Stimulated activated effector memory CD8-positive, alpha-beta T cell treated with anti-CD3 and anti-CD28 coated beads, Interleukin-12 subunit alpha, Interleukin-12 subunit beta, amount 100 ng/mL, for 72 hours (primary cell): Measurements from ENCODE around the gene SRPX2.

Source experiments
- ATAC-seq: fragments of 150-1000 bp; cut with Tn5 transposase; 2 replicates; pipeline ENCODE4 v1.10.0; 2021
- DNase-seq, 2 donors: peaks; one replicate each; pipeline ENCODE4 v3.0.0; 2021 to 2022; ENCODE audit warnings: low spot score in 2 of 2
- H3K27ac Mint-ChIP-seq: one replicate; pipeline ENCODE4 v1.8.0; 2022; ENCODE audit warnings: mild to moderate bottlenecking, mixed read lengths
- H3K36me3 Mint-ChIP-seq: one replicate; pipeline ENCODE4 v1.8.0; 2022; ENCODE audit warnings: mild to moderate bottlenecking, mixed read lengths
- H3K4me1 Mint-ChIP-seq: one replicate; pipeline ENCODE4 v1.8.0; 2022; ENCODE audit warnings: mixed read lengths
- H3K4me3 Mint-ChIP-seq: one replicate; pipeline ENCODE4 v1.8.0; 2022; ENCODE audit warnings: mild to moderate bottlenecking, mixed read lengths
- H3K9me3 Mint-ChIP-seq: one replicate; pipeline ENCODE4 v1.8.0; 2022; ENCODE audit warnings: mixed read lengths

SRPX2 gene

GRCh38 chrX:100643212-100643611, 787 bp upstream of the SRPX2 start:
- H3K4me1 Mint-ChIP-seq: no peaks in the 10 kb centered on the region
- H3K9me3 Mint-ChIP-seq: no peaks in the 10 kb centered on the region
- DNase-seq (no peak), ATAC-seq (no peak)
- H3K4me3 Mint-ChIP-seq: no peak overlapping the region
- no peak overlapping the region for H3K27ac Mint-ChIP-seq
- no peaks in the 10 kb centered on the region for H3K36me3 Mint-ChIP-seq

GRCh38 chrX:100645106-100645505, 1.1 kb downstream of the SRPX2 start:
- Mint-ChIP-seq H3K4me3 (no peak overlapping the region), H3K4me1 (no peaks in the 10 kb centered on the region), H3K9me3 (no peaks in the 10 kb centered on the region), H3K27ac (no peak overlapping the region), H3K36me3 (no peaks in the 10 kb centered on the region)
- ATAC-seq (no peak), DNase-seq (no peak)

GRCh38 chrX:100647095-100647494, 3.1 kb downstream of the SRPX2 start:
- no peak for ATAC-seq
- no peaks in the 10 kb centered on the region for H3K4me1 Mint-ChIP-seq
- H3K36me3 Mint-ChIP-seq: no peaks in the 10 kb centered on the region
- H3K27ac Mint-ChIP-seq: no peak overlapping the region
- no peaks in the 10 kb centered on the region for H3K9me3 Mint-ChIP-seq
- no peak overlapping the region for H3K4me3 Mint-ChIP-seq
- no peak for DNase-seq

GRCh38 chrX:100647739-100648138, 3.7 kb downstream of the SRPX2 start:
- H3K4me3 Mint-ChIP-seq: no peak overlapping the region
- H3K4me1 Mint-ChIP-seq: no peaks in the 10 kb centered on the region
- H3K27ac Mint-ChIP-seq: no peak overlapping the region
- no peaks in the 10 kb centered on the region for H3K9me3 Mint-ChIP-seq
- DNase-seq (no peak), ATAC-seq (no peak)
- H3K36me3 Mint-ChIP-seq: no peaks in the 10 kb centered on the region

- no peak overlapping the region for H3K27ac Mint-ChIP-seq
- DNase-seq (no peak), ATAC-seq (no peak)
- H3K4me3 Mint-ChIP-seq: no peak overlapping the region
- no peaks in the 10 kb centered on the region for H3K36me3 Mint-ChIP-seq
- H3K9me3 Mint-ChIP-seq: no peaks in the 10 kb centered on the region
- no peaks in the 10 kb centered on the region for H3K4me1 Mint-ChIP-seq
These were observed 4.7 kb downstream of the SRPX2 start for GRCh38 chrX:100648458-100649417.

- DNase-seq: no peak
- H3K9me3 Mint-ChIP-seq: no peaks in the 10 kb centered on the region
- H3K4me1 Mint-ChIP-seq: no peaks in the 10 kb centered on the region
- H3K4me3 Mint-ChIP-seq: no peak overlapping the region
- ATAC-seq: no peak
- no peaks in the 10 kb centered on the region for H3K36me3 Mint-ChIP-seq
- no peak overlapping the region for H3K27ac Mint-ChIP-seq
These were observed 5.8 kb downstream of the SRPX2 start for GRCh38 chrX:100649550-100650356.

GRCh38 chrX:100650841-100651240, 6.8 kb downstream of the SRPX2 start:
- ATAC-seq: no peak

GRCh38 chrX:100652266-100652665, 8.3 kb downstream of the SRPX2 start:
- Mint-ChIP-seq H3K9me3 (no peaks in the 10 kb centered on the region), H3K4me3 (no peak overlapping the region), H3K27ac (no peak overlapping the region), H3K36me3 (no peaks in the 10 kb centered on the region), H3K4me1 (no peaks in the 10 kb centered on the region)
- no peak for DNase-seq
- ATAC-seq: no peak

More at GRCh38 chrX:100650841-100651240, 6.8 kb downstream of the SRPX2 start:
- no peak overlapping the region for H3K27ac Mint-ChIP-seq
- no peak overlapping the region for H3K4me3 Mint-ChIP-seq
- no peaks in the 10 kb centered on the region for H3K4me1 Mint-ChIP-seq
- H3K9me3 Mint-ChIP-seq: no peaks in the 10 kb centered on the region
- DNase-seq: no peak
- no peaks in the 10 kb centered on the region for H3K36me3 Mint-ChIP-seq

GRCh38 chrX:100654261-100654660, 10.3 kb downstream of the SRPX2 start:
- Mint-ChIP-seq H3K4me3 (no peak overlapping the region), H3K27ac (no peak overlapping the region), H3K36me3 (no peaks in the 10 kb centered on the region), H3K4me1 (no peaks in the 10 kb centered on the region), H3K9me3 (no peaks in the 10 kb centered on the region)
- no peak for ATAC-seq
- no peak for DNase-seq

- Mint-ChIP-seq H3K4me1 (no peaks in the 10 kb centered on the region), H3K27ac (no peak overlapping the region), H3K4me3 (no peak overlapping the region), H3K9me3 (no peaks in the 10 kb centered on the region), H3K36me3 (no peaks in the 10 kb centered on the region)
- ATAC-seq (no peak), DNase-seq (no peak)
These were observed 15.0 kb downstream of the SRPX2 start for GRCh38 chrX:100658941-100659381.

- H3K36me3 Mint-ChIP-seq: no peaks in the 10 kb centered on the region
- no peak overlapping the region for H3K27ac Mint-ChIP-seq
- H3K4me1 Mint-ChIP-seq: no peaks in the 10 kb centered on the region
- DNase-seq (no peak), ATAC-seq (no peak)
- H3K4me3 Mint-ChIP-seq: no peak overlapping the region
- no peaks in the 10 kb centered on the region for H3K9me3 Mint-ChIP-seq
These were observed 15.6 kb downstream of the SRPX2 start for GRCh38 chrX:100659431-100660137.

GRCh38 chrX:100662170-100662569, 18.2 kb downstream of the SRPX2 start:
- Mint-ChIP-seq H3K4me3 (no peak overlapping the region), H3K9me3 (no peaks in the 10 kb centered on the region), H3K4me1 (no peaks in the 10 kb centered on the region), H3K27ac (no peak overlapping the region), H3K36me3 (no peaks in the 10 kb centered on the region)
- DNase-seq: no peak
- ATAC-seq: no peak

GRCh38 chrX:100662796-100663195, 18.8 kb downstream of the SRPX2 start:
- DNase-seq: no peak
- no peaks in the 10 kb centered on the region for H3K4me1 Mint-ChIP-seq
- ATAC-seq: no peak
- H3K9me3 Mint-ChIP-seq: no peaks in the 10 kb centered on the region
- H3K4me3 Mint-ChIP-seq: no peak overlapping the region
- H3K27ac Mint-ChIP-seq: no peak overlapping the region
- H3K36me3 Mint-ChIP-seq: no peaks in the 10 kb centered on the region

GRCh38 chrX:100663642-100664041, 19.6 kb downstream of the SRPX2 start:
- Mint-ChIP-seq H3K9me3 (no peaks in the 10 kb centered on the region), H3K36me3 (no peaks in the 10 kb centered on the region), H3K27ac (no peak overlapping the region), H3K4me1 (no peaks in the 10 kb centered on the region), H3K4me3 (no peak overlapping the region)
- no peak for DNase-seq
- no peak for ATAC-seq

GRCh38 chrX:100672966-100673365, 29.0 kb downstream of the SRPX2 start:
- H3K36me3 Mint-ChIP-seq: no peaks in the 10 kb centered on the region
- H3K4me1 Mint-ChIP-seq: peaks cover 6% of the 10 kb centered on the region
- no peak for DNase-seq
- no peak for ATAC-seq
- H3K9me3 Mint-ChIP-seq: no peaks in the 10 kb centered on the region
- no peak overlapping the region for H3K4me3 Mint-ChIP-seq
- H3K27ac Mint-ChIP-seq: no peak overlapping the region
